ENCODE data around the gene TYW1B. TPM values are rescaled to one million over a fixed set of nuclear protein-coding genes. Genes with fewer than 3 reads are reported as not detected.

TYW1B gene
- total and polyA plus RNA-seq, 2 donors (not counting 3 experiments of a cell fraction or from before 2014, with no cell fraction given): 0.69 to 2.7 TPM

GRCh38 chr7:72754312-72754711 is 73.7 kb downstream of the TYW1B start:
- ChIA-PET POLR2A (no interaction called here), CTCF (no interaction called here)
- intact Hi-C loops (cut with micrococcal nuclease): no loop called here
- H4K20me1 ChIP-seq (replicated peaks; ENCODE audit: control insufficient read depth, extremely low read depth, insufficient read depth, low read length): no peaks in the 10 kb centered on the region
- TF ChIP-seq FOS (IDR thresholded peaks at IDR 0.05; ENCODE audit: borderline replicate concordance, insufficient read depth, low read length) (no peak), POLR2AphosphoS5 (IDR thresholded peaks at IDR 0.05; ENCODE audit: insufficient read depth, low read depth, low read length) (no peak), EZH2 (IDR thresholded peaks at IDR 0.05; ENCODE audit: borderline replicate concordance, low read depth, low read length, severe bottlenecking) (no peak), GATA2 (IDR thresholded peaks at IDR 0.05; ENCODE audit: insufficient read depth, insufficient read length, low read depth, low read length) (no peak), CTCF (IDR thresholded peaks at IDR 0.05; ENCODE audit: extremely low read depth in 1 of 2, insufficient read depth in 1 of 2, low read depth in 1 of 2, low read length in 2 of 2) (no peak), JUN (IDR thresholded peaks at IDR 0.05; ENCODE audit: borderline replicate concordance, insufficient read depth, insufficient read length, low read depth) (no peak), MYC (IDR thresholded peaks at IDR 0.05; ENCODE audit: low read depth, low read length) (no peak)
- TF ChIP-seq, protein P1, sequence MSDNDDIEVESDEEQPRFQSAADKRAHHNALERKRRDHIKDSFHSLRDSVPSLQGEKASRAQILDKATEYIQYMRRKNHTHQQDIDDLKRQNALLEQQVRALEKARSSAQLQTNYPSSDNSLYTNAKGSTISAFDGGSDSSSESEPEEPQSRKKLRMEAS (IDR thresholded peaks at IDR 0.05; ENCODE audit: insufficient read depth, insufficient read length): no peak
- FAIRE-seq (no peak), DNase-seq (ENCODE audit: low read depth, low spot score) (no peak)
- no peaks in the 10 kb centered on the region for H3K79me2 ChIP-seq (ENCODE audit: control insufficient read depth, insufficient read depth, low read length)
- H3K9me3 ChIP-seq (replicated peaks; ENCODE audit: control insufficient read depth, insufficient read depth, low read length): no peaks in the 10 kb centered on the region
- H3K4me3 ChIP-seq (replicated peaks in 1 of 3; ENCODE audit: insufficient read depth in 1 of 3, low read depth in 1 of 3, low read length in 3 of 3): no peak overlapping the region
- no peaks in the 10 kb centered on the region for H3K9me1 ChIP-seq (replicated peaks; ENCODE audit: control insufficient read depth, extremely low read depth, insufficient read depth, low read length)
- dilution Hi-C loops (cut with MboI; ENCODE audit: extremely low pct_ligation_motif_present, low sequenced_read_pairs): no loop called here
- H2AFZ ChIP-seq (ENCODE audit: low read depth, low read length): no peak overlapping the region
- no peaks in the 10 kb centered on the region for H3K4me1 ChIP-seq (ENCODE audit: control insufficient read depth, extremely low read depth, insufficient read depth, low read length)
- no peaks in the 10 kb centered on the region for H3K27me3 ChIP-seq (ENCODE audit: control insufficient read depth in 2 of 2, insufficient read depth in 2 of 2, low read length in 2 of 2)
- BruUV-seq (replicated peaks): no TSS peak
- H3K9ac ChIP-seq (replicated peaks; ENCODE audit: extremely low read depth, insufficient read depth, low read length): no peak overlapping the region
- no peaks in the 10 kb centered on the region for H3K36me3 ChIP-seq (ENCODE audit: control insufficient read depth in 2 of 2, extremely low read depth in 1 of 2, insufficient read depth in 2 of 2, low read length in 2 of 2)
- no peak overlapping the region for H3K4me2 ChIP-seq (ENCODE audit: insufficient read depth, low read length)
- no peak overlapping the region for H3K27ac ChIP-seq (ENCODE audit: insufficient read depth, low read depth, low read length)
